Large intestine (tissue), 1 donor: ENCODE data around the gene LMLN. TPM values are rescaled to one million over a fixed set of nuclear protein-coding genes. Genes with fewer than 3 reads are reported as not detected.

ENCODE experiments used
- polyA plus RNA-seq: library from polyadenylated mRNA; unstranded; fragments of 120-200 nt; gene quantifications from one replicate; pipeline ENCODE4 v1.2.1, GENCODE V29; 2013

LMLN gene
- polyA plus RNA-seq, 1 donor = 4.9 TPM

Other genes with a start within 250 kb of the LMLN start
- gene RUBCN, start 223.3 kb upstream of the LMLN start, polyA plus RNA-seq = 15.9 TPM
- gene FYTTD1, start 210.3 kb upstream of the LMLN start, polyA plus RNA-seq = 40.8 TPM
- gene LRCH3, start 169.0 kb upstream of the LMLN start, polyA plus RNA-seq = 40.6 TPM
- 2,232 TPM for gene RPL35A, start 10.0 kb upstream of the LMLN start, polyA plus RNA-seq